ENCODE results near the gene GFRA1.

The GFRA1 gene

GRCh38 chr10:116164291-116164690 lies 108.7 kb downstream of the GFRA1 start:
- Histone ChIP-seq H3K4me1 (ENCODE audit: insufficient read depth, low read length, severe bottlenecking) (no peaks in the 10 kb centered on the region), H2AFZ (ENCODE audit: low read length) (no peak overlapping the region), H3K9me3 (ENCODE audit: low read length) (no peaks in the 10 kb centered on the region), H3K27ac (ENCODE audit: low read depth, low read length, poor library complexity, severe bottlenecking) (no peak overlapping the region), H3K9ac (ENCODE audit: low read length) (no peak overlapping the region), H3K4me2 (ENCODE audit: low read length) (no peak overlapping the region), H3F3A (ENCODE audit: insufficient read depth, low read length) (no peaks in the 10 kb centered on the region), H4K20me1 (ENCODE audit: insufficient read depth, low read length) (no peaks in the 10 kb centered on the region), H3K9me2 (ENCODE audit: low read depth, low read length) (no peaks in the 10 kb centered on the region), H3K79me2 (ENCODE audit: insufficient read depth, low read length) (no peaks in the 10 kb centered on the region), H3K4me3 (ENCODE audit: low read depth, low read length, poor library complexity, severe bottlenecking) (no peak overlapping the region), H3K27me3 (ENCODE audit: insufficient read depth, low read length) (no peaks in the 10 kb centered on the region), H3K36me3 (ENCODE audit: insufficient read depth, low read length) (no peaks in the 10 kb centered on the region)
- TF ChIP-seq EZH2 (IDR thresholded peaks at IDR 0.05; ENCODE audit: borderline replicate concordance, low read length) = no peak

- Histone ChIP-seq H3K27ac (ENCODE audit: low read depth, low read length, poor library complexity, severe bottlenecking) (no peak overlapping the region), H3K4me1 (ENCODE audit: insufficient read depth, low read length, severe bottlenecking) (no peaks in the 10 kb centered on the region), H2AFZ (ENCODE audit: low read length) (no peak overlapping the region), H3K9ac (ENCODE audit: low read length) (no peak overlapping the region), H3K27me3 (ENCODE audit: insufficient read depth, low read length) (no peaks in the 10 kb centered on the region), H3K9me3 (ENCODE audit: low read length) (no peaks in the 10 kb centered on the region), H3K4me3 (ENCODE audit: low read depth, low read length, poor library complexity, severe bottlenecking) (no peak overlapping the region), H3K79me2 (ENCODE audit: insufficient read depth, low read length) (no peaks in the 10 kb centered on the region), H3K9me2 (ENCODE audit: low read depth, low read length) (no peaks in the 10 kb centered on the region), H3F3A (ENCODE audit: insufficient read depth, low read length) (no peaks in the 10 kb centered on the region), H4K20me1 (ENCODE audit: insufficient read depth, low read length) (no peaks in the 10 kb centered on the region), H3K4me2 (ENCODE audit: low read length) (no peak overlapping the region), H3K36me3 (ENCODE audit: insufficient read depth, low read length) (no peaks in the 10 kb centered on the region)
- TF ChIP-seq CTCF (IDR thresholded peaks at IDR 0.05; ENCODE audit: low read length) (no peak), EZH2 (IDR thresholded peaks at IDR 0.05; ENCODE audit: borderline replicate concordance, low read length) (no peak)
These were observed 109.5 kb downstream of the GFRA1 start for GRCh38 chr10:116163333-116164131.

- no peaks in the 10 kb centered on the region for H3K27me3 ChIP-seq (ENCODE audit: insufficient read depth, low read length)
- H4K20me1 ChIP-seq (ENCODE audit: insufficient read depth, low read length) = no peaks in the 10 kb centered on the region
These were observed 110.2 kb downstream of the GFRA1 start for GRCh38 chr10:116162851-116163250.

More at GRCh38 chr10:116162851-116163250, 110.2 kb downstream of the GFRA1 start:
- no peaks in the 10 kb centered on the region for H3F3A ChIP-seq (ENCODE audit: insufficient read depth, low read length)
- no peak overlapping the region for H3K4me3 ChIP-seq (ENCODE audit: low read depth, low read length, poor library complexity, severe bottlenecking)
- no peak for TF ChIP-seq EZH2 (IDR thresholded peaks at IDR 0.05; ENCODE audit: borderline replicate concordance, low read length)
- TF ChIP-seq CTCF (IDR thresholded peaks at IDR 0.05; ENCODE audit: low read length) = no peak
- no peak overlapping the region for H3K4me2 ChIP-seq (ENCODE audit: low read length)
- no peaks in the 10 kb centered on the region for H3K4me1 ChIP-seq (ENCODE audit: insufficient read depth, low read length, severe bottlenecking)
- H3K36me3 ChIP-seq (ENCODE audit: insufficient read depth, low read length) = no peaks in the 10 kb centered on the region
- H3K9me3 ChIP-seq (ENCODE audit: low read length) = no peaks in the 10 kb centered on the region
- no peaks in the 10 kb centered on the region for H3K9me2 ChIP-seq (ENCODE audit: low read depth, low read length)
- no peak overlapping the region for H3K9ac ChIP-seq (ENCODE audit: low read length)
- H3K27ac ChIP-seq (ENCODE audit: low read depth, low read length, poor library complexity, severe bottlenecking) = no peak overlapping the region
- no peaks in the 10 kb centered on the region for H3K79me2 ChIP-seq (ENCODE audit: insufficient read depth, low read length)
- no peak overlapping the region for H2AFZ ChIP-seq (ENCODE audit: low read length)

Measured in OCI-LY1 (cell line).